Caco-2 (cell line): ENCODE results near the gene XKR8. TPM values are rescaled to one million over a fixed set of nuclear protein-coding genes. Genes with fewer than 3 reads are reported as not detected.

Source experiments
- BruUV-seq: library from RNA; stranded (reverse); fragments of 400-500 nt; replicated peaks from 2 replicates; lab custom pipeline; 2021; lab: Mats Ljungman, UMichigan
- CTCF ChIA-PET: fragments of 300-600 bp; sonication (Branson Sonifier 250); formaldehyde crosslinking; loops from one replicate; lab custom pipeline; 2022; ENCODE audit warnings: antibody characterized with exemption; lab: Charles Lee
- POLR2A ChIA-PET: fragments of 300-600 bp; sonication (Branson Sonifier 250); formaldehyde crosslinking; loops from one replicate; lab custom pipeline; 2022; ENCODE audit warnings: antibody characterized with exemption; lab: Charles Lee
- DNase-seq, 2 experiments: peaks; one replicate each; pipeline versions ENCODE4 v3.0.0 to v3.0.0-alpha.2; 2020 to 2022
- H3K27me3 ChIP-seq: replicated peaks from 2 replicates; pipeline ENCODE4 v1.6.0; 2011; ENCODE audit warnings: low read length; ENCODE audit not compliant: control insufficient read depth, insufficient read depth
- H3K36me3 ChIP-seq: 2 replicates; pipeline ENCODE4 v1.5.1; 2011; ENCODE audit warnings: low read length; ENCODE audit not compliant: control insufficient read depth, insufficient read depth
- H3K4me1 ChIP-seq: fragments of 250-450 bp; sonication (Bioruptor Pico); 2 replicates; pipeline ENCODE4 v1.5.1; 2020; ENCODE audit warnings: mild to moderate bottlenecking
- H3K4me3 ChIP-seq: 2 replicates; pipeline ENCODE4 v1.5.1; 2011; ENCODE audit warnings: low read depth, mild to moderate bottlenecking, control low read depth, low read length
- H3K9me3 ChIP-seq: fragments of 250-450 bp; sonication (Bioruptor Pico); 2 replicates; pipeline ENCODE4 v1.5.1; 2020; ENCODE audit warnings: mild to moderate bottlenecking, moderate library complexity
- H3K27ac Mint-ChIP-seq: one replicate; pipeline ENCODE4 v1.8.0; 2022; ENCODE audit warnings: mixed read lengths; ENCODE audit not compliant: unreplicated experiment
- H3K27me3 Mint-ChIP-seq: one replicate; pipeline ENCODE4 v1.8.0; 2022; ENCODE audit warnings: mixed read lengths; ENCODE audit not compliant: insufficient read depth, unreplicated experiment
- H3K36me3 Mint-ChIP-seq: one replicate; pipeline ENCODE4 v1.8.0; 2022; ENCODE audit warnings: mild to moderate bottlenecking, mixed read lengths; ENCODE audit not compliant: insufficient read depth, unreplicated experiment
- H3K4me1 Mint-ChIP-seq: one replicate; pipeline ENCODE4 v1.8.0; 2022; ENCODE audit warnings: low read depth, mixed read lengths; ENCODE audit not compliant: unreplicated experiment
- H3K4me3 Mint-ChIP-seq: one replicate; pipeline ENCODE4 v1.8.0; 2022; ENCODE audit warnings: mild to moderate bottlenecking, moderate library complexity, mixed read lengths; ENCODE audit not compliant: unreplicated experiment
- H3K9me3 Mint-ChIP-seq: one replicate; pipeline ENCODE4 v1.8.0; 2022; ENCODE audit warnings: mixed read lengths; ENCODE audit not compliant: unreplicated experiment
- CTCF ChIP-seq, 2 experiments: fragments of 200-600 bp in 1 of 2; IDR thresholded peaks; 1 replicate in 1 of 2; 2 replicates in 1 of 2; pipeline versions ENCODE4 v1.5.1 to v1.8.0; 2011 to 2022; ENCODE audit warnings: antibody characterized with exemption in 1 of 2, control low read depth in 1 of 2, inconsistent platforms in 1 of 2, low read depth in 1 of 2, low read length in 1 of 2, mild to moderate bottlenecking in 1 of 2, moderate library complexity in 1 of 2; ENCODE audit not compliant: insufficient read depth in 1 of 2, severe bottlenecking in 1 of 2, unreplicated experiment in 1 of 2
- intact Hi-C: fragments of 100-400 bp; cut with micrococcal nuclease; formaldehyde crosslinking; loops from one replicate; pipeline ENCODE4 v1.10.0; 2022; ENCODE audit not compliant: unreplicated experiment
- total RNA-seq: library from RNA; stranded (reverse); gene quantifications from 2 replicates; pipeline ENCODE4 v1.2.3, GENCODE V29; 2022

XKR8 gene
- total RNA-seq, 1 experiment from 2014 or later = 8.9 TPM

- no peak overlapping the region for H3K4me3 ChIP-seq
- no TSS peak for BruUV-seq
- peaks cover 6% of the 10 kb centered on the region for H3K4me1 Mint-ChIP-seq
- CTCF ChIA-PET = interaction anchor here (1.1 kb wide), 1 partner anchor 87 kb away, joined by 3 read pairs; no protein-coding TSS in a partner anchor
- TF ChIP-seq CTCF (IDR thresholded peaks at IDR 0.05; ENCODE audit: insufficient read depth in 1 of 2, low read depth in 1 of 2, low read length in 1 of 2, severe bottlenecking in 1 of 2, unreplicated experiment in 1 of 2) = no peak
- no peaks in the 10 kb centered on the region for H3K27me3 ChIP-seq
- no peaks in the 10 kb centered on the region for H3K36me3 Mint-ChIP-seq
- no peaks in the 10 kb centered on the region for H3K27me3 Mint-ChIP-seq
- no peaks in the 10 kb centered on the region for H3K9me3 ChIP-seq
- H3K9me3 Mint-ChIP-seq = no peaks in the 10 kb centered on the region
- POLR2A ChIA-PET = no interaction called here
- H3K27ac Mint-ChIP-seq = no peak overlapping the region
- H3K4me3 Mint-ChIP-seq = no peak overlapping the region
- intact Hi-C loops = no loop called here
- H3K4me1 ChIP-seq = peaks cover 9% of the 10 kb centered on the region
- DNase-seq = no peak
- H3K36me3 ChIP-seq = no peaks in the 10 kb centered on the region
These were observed 14.8 kb upstream of the XKR8 start for GRCh38 chr1:27945020-27945419.

- DNase-seq = no peak
- H3K27ac Mint-ChIP-seq = no peak overlapping the region
- Histone ChIP-seq H3K4me1 (no peaks in the 10 kb centered on the region; the same call in 1 of the 2 replicates), H3K4me3 (no peak overlapping the region), H3K27me3 (no peaks in the 10 kb centered on the region), H3K36me3 (no peaks in the 10 kb centered on the region), H3K9me3 (no peaks in the 10 kb centered on the region)
- H3K9me3 Mint-ChIP-seq = no peaks in the 10 kb centered on the region
- no peaks in the 10 kb centered on the region for H3K4me1 Mint-ChIP-seq
- H3K4me3 Mint-ChIP-seq = no peak overlapping the region
- H3K27me3 Mint-ChIP-seq = no peaks in the 10 kb centered on the region
- ChIA-PET POLR2A (no interaction called here), CTCF (no interaction called here)
- no peaks in the 10 kb centered on the region for H3K36me3 Mint-ChIP-seq
- intact Hi-C loops = no loop called here
- no TSS peak for BruUV-seq
- no peak for TF ChIP-seq CTCF (IDR thresholded peaks at IDR 0.05; ENCODE audit: insufficient read depth in 1 of 2, low read depth in 1 of 2, low read length in 1 of 2, severe bottlenecking in 1 of 2, unreplicated experiment in 1 of 2)
These were observed 10.7 kb upstream of the XKR8 start for GRCh38 chr1:27949027-27949426.

GRCh38 chr1:27951396-27951795 lies 8.4 kb upstream of the XKR8 start:
- CTCF ChIA-PET = no interaction called here
- no peak overlapping the region for H3K27ac Mint-ChIP-seq
- H3K4me1 Mint-ChIP-seq = no peaks in the 10 kb centered on the region
- Histone ChIP-seq H3K4me1 (no peaks in the 10 kb centered on the region), H3K36me3 (no peaks in the 10 kb centered on the region), H3K4me3 (no peak overlapping the region), H3K9me3 (no peaks in the 10 kb centered on the region), H3K27me3 (no peaks in the 10 kb centered on the region)
- H3K9me3 Mint-ChIP-seq = no peaks in the 10 kb centered on the region
- TF ChIP-seq CTCF (IDR thresholded peaks at IDR 0.05; ENCODE audit: insufficient read depth in 1 of 2, low read depth in 1 of 2, low read length in 1 of 2, severe bottlenecking in 1 of 2, unreplicated experiment in 1 of 2) = no peak
- POLR2A ChIA-PET = no interaction called here
- no peak overlapping the region for H3K4me3 Mint-ChIP-seq
- intact Hi-C loops = no loop called here
- H3K27me3 Mint-ChIP-seq = no peaks in the 10 kb centered on the region
- DNase-seq = no peak
- BruUV-seq = no TSS peak
- no peaks in the 10 kb centered on the region for H3K36me3 Mint-ChIP-seq
